ENCODE results near the gene RAB3A.

DNA sequence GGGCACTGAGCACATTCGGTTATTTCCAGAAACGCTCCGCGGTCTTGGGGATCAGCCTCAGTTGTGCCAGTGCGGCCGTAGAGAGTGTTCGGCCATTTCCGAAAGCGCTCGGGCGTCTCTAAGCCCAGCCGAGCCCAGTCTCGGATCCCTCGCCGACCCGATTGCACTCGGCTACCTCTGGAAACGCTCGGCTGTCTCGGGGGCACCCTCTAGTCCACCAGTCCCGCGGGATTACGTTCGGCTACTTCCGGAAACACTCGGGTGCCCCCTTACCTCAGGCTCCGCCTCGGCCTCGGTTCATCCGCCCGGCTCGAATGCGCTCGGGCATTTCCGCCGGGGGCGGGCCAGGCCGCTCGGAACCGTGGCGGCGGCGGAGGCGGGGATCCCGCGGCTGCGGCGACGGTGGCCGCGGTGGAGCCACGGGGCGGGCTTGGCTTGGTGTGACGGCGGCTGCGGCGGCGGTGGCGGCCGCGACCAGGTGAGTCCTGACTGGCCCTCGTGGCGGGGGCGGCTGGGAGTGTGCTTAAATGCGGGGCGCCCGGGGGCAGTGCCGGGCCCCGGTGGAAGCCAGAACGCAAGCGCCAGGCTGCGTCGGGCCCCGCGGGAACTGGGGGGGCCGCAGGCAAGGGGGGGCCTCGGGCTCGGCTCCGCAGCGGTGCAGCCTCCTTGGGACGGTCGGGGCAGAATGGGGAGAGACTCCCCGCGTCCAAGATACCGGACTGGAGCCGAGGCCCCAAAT is 50.9 kb downstream of the RAB3A start, which contains the start of gene PIK3R2:
- TF ChIP-seq, protein P1, sequence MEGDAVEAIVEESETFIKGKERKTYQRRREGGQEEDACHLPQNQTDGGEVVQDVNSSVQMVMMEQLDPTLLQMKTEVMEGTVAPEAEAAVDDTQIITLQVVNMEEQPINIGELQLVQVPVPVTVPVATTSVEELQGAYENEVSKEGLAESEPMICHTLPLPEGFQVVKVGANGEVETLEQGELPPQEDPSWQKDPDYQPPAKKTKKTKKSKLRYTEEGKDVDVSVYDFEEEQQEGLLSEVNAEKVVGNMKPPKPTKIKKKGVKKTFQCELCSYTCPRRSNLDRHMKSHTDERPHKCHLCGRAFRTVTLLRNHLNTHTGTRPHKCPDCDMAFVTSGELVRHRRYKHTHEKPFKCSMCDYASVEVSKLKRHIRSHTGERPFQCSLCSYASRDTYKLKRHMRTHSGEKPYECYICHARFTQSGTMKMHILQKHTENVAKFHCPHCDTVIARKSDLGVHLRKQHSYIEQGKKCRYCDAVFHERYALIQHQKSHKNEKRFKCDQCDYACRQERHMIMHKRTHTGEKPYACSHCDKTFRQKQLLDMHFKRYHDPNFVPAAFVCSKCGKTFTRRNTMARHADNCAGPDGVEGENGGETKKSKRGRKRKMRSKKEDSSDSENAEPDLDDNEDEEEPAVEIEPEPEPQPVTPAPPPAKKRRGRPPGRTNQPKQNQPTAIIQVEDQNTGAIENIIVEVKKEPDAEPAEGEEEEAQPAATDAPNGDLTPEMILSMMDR (IDR thresholded peaks at IDR 0.05): no peak
- peak; percentile 10 to 87 for TF ChIP-seq POLR2A (IDR thresholded peaks at IDR 0.05)
